Panc1 (cell line): ENCODE results near the gene ITGAD. TPM values are rescaled to one million over a fixed set of nuclear protein-coding genes. Genes with fewer than 3 reads are reported as not detected.

ENCODE experiments used
- ATAC-seq: fragments of 200-7000 bp; cut with Tn5 transposase; 2 replicates; pipeline ENCODE4 v1.9.1; 2020; ENCODE audit warnings: mild to moderate bottlenecking, moderate library complexity
- BruUV-seq: library from RNA; stranded (reverse); fragments of 400-500 nt; replicated peaks from 2 replicates; lab custom pipeline; 2021; lab: Mats Ljungman, UMichigan
- CTCF ChIA-PET: fragments of 300-600 bp; sonication (Branson Sonifier 250); formaldehyde crosslinking; loops from one replicate; lab custom pipeline; 2022; ENCODE audit warnings: antibody characterized with exemption; lab: Charles Lee
- POLR2A ChIA-PET: fragments of 300-600 bp; sonication (Branson Sonifier 250); formaldehyde crosslinking; loops from one replicate; lab custom pipeline; 2022; ENCODE audit warnings: antibody characterized with exemption; lab: Charles Lee
- DNase-seq: peaks from one replicate; pipeline ENCODE4 v3.0.0-alpha.2; 2010; ENCODE audit warnings: low read depth, low spot score
- H3K27ac ChIP-seq: 2 replicates; pipeline ENCODE4 v1.5.1; 2011; ENCODE audit warnings: mild to moderate bottlenecking, low read length, inconsistent platforms
- H3K27me3 ChIP-seq: fragments of 200-500 bp; sonication (Bioruptor generic); 2 replicates; pipeline ENCODE4 v1.6.0; 2014; ENCODE audit warnings: low read length, inconsistent platforms; ENCODE audit not compliant: control insufficient read depth, insufficient read depth
- H3K36me3 ChIP-seq: fragments of 200-500 bp; sonication (Bioruptor generic); 2 replicates; pipeline ENCODE4 v1.5.1; 2014; ENCODE audit warnings: inconsistent platforms, mild to moderate bottlenecking, low read length, moderate library complexity; ENCODE audit not compliant: control insufficient read depth, insufficient read depth
- H3K4me1 ChIP-seq: 2 replicates; pipeline ENCODE4 v1.5.1; 2011; ENCODE audit warnings: inconsistent platforms, mild to moderate bottlenecking, low read length, moderate library complexity; ENCODE audit not compliant: control insufficient read depth, insufficient read depth
- H3K4me3 ChIP-seq, 2 experiments: 2 replicates each; pipeline ENCODE4 v1.5.1; 2011 to 2012; ENCODE audit warnings: low read depth in 2 of 2, low read length in 2 of 2, mild to moderate bottlenecking in 2 of 2, inconsistent platforms in 1 of 2, moderate library complexity in 1 of 2
- H3K9me3 ChIP-seq: fragments of 200-500 bp; sonication (Bioruptor generic); 2 replicates; pipeline ENCODE4 v1.5.1; 2014; ENCODE audit warnings: low read depth, mild to moderate bottlenecking, inconsistent platforms, low read length, moderate library complexity; ENCODE audit not compliant: control insufficient read depth, insufficient read depth
- CTCF ChIP-seq: fragments of 450-650 bp; IDR thresholded peaks from 2 replicates; pipeline ENCODE4 v1.5.1; 2017; ENCODE audit warnings: mild to moderate bottlenecking
- POLR2AphosphoS5 ChIP-seq: IDR thresholded peaks from 2 replicates; pipeline ENCODE4 v1.6.1; 2012; ENCODE audit warnings: mild to moderate bottlenecking, low read depth, low read length, moderate library complexity
- REST ChIP-seq, 2 experiments: IDR thresholded peaks; 2 replicates each; pipeline ENCODE4 v1.6.1; 2011 to 2012; ENCODE audit warnings: low read depth in 2 of 2, control low read depth in 1 of 2, low read length in 1 of 2, mild to moderate bottlenecking in 1 of 2, moderate library complexity in 1 of 2; ENCODE audit not compliant: insufficient read depth in 1 of 2
- SIN3A ChIP-seq: IDR thresholded peaks from 2 replicates; pipeline ENCODE4 v1.6.1; 2012; ENCODE audit warnings: low read depth, mild to moderate bottlenecking, low read length, moderate library complexity, borderline replicate concordance; ENCODE audit not compliant: insufficient read depth
- TCF7L2 ChIP-seq: IDR thresholded peaks from 2 replicates; pipeline ENCODE4 v1.6.1; 2011; ENCODE audit warnings: mild to moderate bottlenecking, low read depth, low read length, inconsistent platforms
- in situ Hi-C: cut with HindIII; loops from 2 replicates; pipeline ENCODE4 v1.10.0; 2016; ENCODE audit warnings: low sequenced_read_pairs, low pct_unique_long_range_greater_than_20kb
- intact Hi-C: fragments of 100-400 bp; cut with micrococcal nuclease; formaldehyde crosslinking; loops from one replicate; pipeline ENCODE4 v1.10.0; 2022; ENCODE audit not compliant: unreplicated experiment
- total RNA-seq: library from RNA; stranded (reverse); gene quantifications from one replicate; pipeline ENCODE4 v1.2.1, GENCODE V29; 2021; ENCODE audit not compliant: unreplicated experiment

ITGAD gene
- total RNA-seq, 1 experiment from 2014 or later, result not detected

DNA sequence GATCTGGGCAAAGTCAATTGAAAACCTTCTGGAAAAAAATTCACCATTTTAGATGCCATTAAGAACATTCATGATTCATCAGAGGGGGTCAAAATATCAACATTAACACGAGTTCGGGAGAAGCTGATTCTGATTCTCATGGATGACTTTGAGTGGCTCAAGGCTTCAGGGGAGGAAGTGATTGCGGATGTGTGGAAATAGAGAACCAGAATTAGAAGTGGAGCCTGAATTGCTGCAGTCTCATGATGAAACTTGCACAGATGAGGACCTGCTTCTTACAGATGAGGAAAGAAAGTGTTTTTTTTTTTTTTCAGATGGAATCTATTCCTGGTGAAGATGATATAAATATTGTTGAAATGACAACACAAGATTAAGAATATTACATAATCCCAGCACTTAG lies 25.3 kb upstream of the ITGAD start:
- in situ Hi-C loops, result no loop called here
- intact Hi-C loops, result no loop called here
- Histone ChIP-seq H3K27ac (no peak overlapping the region), H3K9me3 (no peaks in the 10 kb centered on the region), H3K36me3 (no peaks in the 10 kb centered on the region), H3K4me1 (no peaks in the 10 kb centered on the region), H3K27me3 (no peaks in the 10 kb centered on the region), H3K4me3 (no peak overlapping the region)
- ChIA-PET POLR2A (no interaction called here), CTCF (no interaction called here)
- no peak for TF ChIP-seq POLR2AphosphoS5
- TF ChIP-seq SIN3A, result no peak
- no peak for TF ChIP-seq CTCF
- TF ChIP-seq TCF7L2, result no peak
- no peak for TF ChIP-seq REST (IDR thresholded peaks at IDR 0.05; ENCODE audit: insufficient read depth in 1 of 2, low read depth in 2 of 2, low read length in 1 of 2)
- no TSS peak for BruUV-seq
- DNase-seq (no peak), ATAC-seq (no peak)

DNA sequence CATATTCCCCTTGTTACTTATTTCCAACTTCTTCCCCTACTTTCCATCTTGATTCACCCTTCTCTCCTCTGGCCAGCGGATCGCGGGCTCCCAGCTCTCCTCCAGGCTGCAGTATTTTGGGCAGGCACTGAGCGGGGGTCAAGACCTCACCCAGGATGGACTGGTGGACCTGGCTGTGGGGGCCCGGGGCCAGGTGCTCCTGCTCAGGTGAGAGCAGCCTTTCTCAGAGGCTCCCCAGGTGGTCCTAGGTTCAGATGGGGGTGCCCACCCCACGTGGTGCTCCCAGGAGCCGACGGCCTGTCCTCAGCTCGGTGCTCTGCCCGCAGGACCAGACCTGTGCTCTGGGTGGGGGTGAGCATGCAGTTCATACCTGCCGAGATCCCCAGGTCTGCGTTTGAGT lies 22.1 kb upstream of the ITGAD start:
- Histone ChIP-seq H3K27me3 (no peaks in the 10 kb centered on the region; the same call in 1 of the 2 replicates), H3K4me3 (no peak overlapping the region), H3K27ac (no peak overlapping the region), H3K4me1 (no peaks in the 10 kb centered on the region), H3K36me3 (no peaks in the 10 kb centered on the region), H3K9me3 (no peaks in the 10 kb centered on the region)
- DNase-seq (no peak), ATAC-seq (no peak)
- intact Hi-C loops (no loop called here), in situ Hi-C loops (no loop called here)
- BruUV-seq, result no TSS peak
- CTCF ChIA-PET, result no interaction called here
- POLR2A ChIA-PET, result no interaction called here
- TF ChIP-seq CTCF, result no peak
- TF ChIP-seq SIN3A, result no peak
- no peak for TF ChIP-seq POLR2AphosphoS5
- no peak for TF ChIP-seq REST (IDR thresholded peaks at IDR 0.05; ENCODE audit: insufficient read depth in 1 of 2, low read depth in 2 of 2, low read length in 1 of 2)
- TF ChIP-seq TCF7L2, result no peak
